HepG2 (cell line): ENCODE data around the gene GANC. TPM values are rescaled to one million over a fixed set of nuclear protein-coding genes. Genes with fewer than 3 reads are reported as not detected.

Experiments
- ATAC-seq: fragments of 200-7000 bp; cut with Tn5 transposase; 3 replicates; pipeline ENCODE4 v1.9.1; 2020; ENCODE audit warnings: mild to moderate bottlenecking, moderate library complexity
- BruUV-seq: library from RNA; stranded (reverse); fragments of 400-500 nt; replicated peaks from 2 replicates; lab custom pipeline; 2021; lab: Mats Ljungman, UMichigan
- CTCF ChIA-PET: fragments of 300-600 bp; formaldehyde crosslinking; extraction: SDS; loops from one replicate; lab custom pipeline; 2021; ENCODE audit warnings: low total read pairs, inconsistent platforms, low intra/inter-chr PET ratio; lab: Yijun Ruan, JAX
- POLR2A ChIA-PET: fragments of 350-600 bp; sonication (Branson Sonifier 250); formaldehyde crosslinking; loops from one replicate; lab custom pipeline; 2020; ENCODE audit warnings: antibody characterized with exemption, inconsistent platforms; lab: Yijun Ruan, JAX
- DNase-seq: peaks from one replicate; pipeline ENCODE4 v3.0.0-alpha.2; 2015; ENCODE audit warnings: low spot score
- FAIRE-seq: peaks from 3 replicates; lab custom pipeline; 2011; peaks lifted over from hg19 to GRCh38; lab: Jason Lieb, UNC
- H2AFZ ChIP-seq: one replicate; pipeline ENCODE4 v1.6.1; 2011; ENCODE audit warnings: low read length, inconsistent platforms
- H3K27ac ChIP-seq: fragments of 300-600 bp; 3 replicates; pipeline ENCODE4 v1.8.0; 2011; ENCODE audit warnings: mixed run types, mild to moderate bottlenecking, mixed read lengths, low read length, inconsistent platforms; ENCODE audit not compliant: insufficient read depth; ENCODE audit errors: extremely low read length
- H3K27me3 ChIP-seq, 2 experiments: fragments of 200-600 bp in 1 of 2; 2 replicates in 1 of 2; 3 replicates in 1 of 2; pipeline versions ENCODE4 v1.6.0 to v1.8.0; 2011; ENCODE audit warnings: low read length in 2 of 2, mild to moderate bottlenecking in 2 of 2, moderate library complexity in 2 of 2, inconsistent platforms in 1 of 2; ENCODE audit not compliant: insufficient read depth in 2 of 2, control insufficient read depth in 1 of 2
- H3K36me3 ChIP-seq, 2 experiments: fragments of 200-600 bp in 1 of 2; replicated peaks in 1 of 2; 2 replicates in 1 of 2; 3 replicates in 1 of 2; pipeline versions ENCODE4 v1.5.1 to v1.8.0; 2011; ENCODE audit warnings: low read length in 2 of 2, inconsistent platforms in 1 of 2; ENCODE audit not compliant: insufficient read depth in 2 of 2, control insufficient read depth in 1 of 2
- H3K4me1 ChIP-seq: 2 replicates; pipeline ENCODE4 v1.5.1; 2012; ENCODE audit warnings: low read length, inconsistent platforms; ENCODE audit not compliant: insufficient read depth
- H3K4me2 ChIP-seq: 2 replicates; pipeline ENCODE4 v1.6.0; 2011; ENCODE audit warnings: low read depth, low read length, inconsistent platforms
- H3K4me3 ChIP-seq, 3 experiments: fragments of 200-600 bp in 1 of 3; sonication (generic), shearing (Covaris generic) in 1 of 3; replicated peaks in 1 of 3; 2 replicates each; pipeline ENCODE4 v1.5.1; 2011 to 2016; ENCODE audit warnings: low read length in 3 of 3, inconsistent platforms in 2 of 3, low read depth in 2 of 3, mild to moderate bottlenecking in 2 of 3, control low read depth in 1 of 3, mixed read lengths in 1 of 3; ENCODE audit not compliant: insufficient read depth in 1 of 3
- H3K79me2 ChIP-seq: one replicate; pipeline ENCODE4 v1.6.1; 2011; ENCODE audit warnings: low read length, inconsistent platforms; ENCODE audit not compliant: insufficient read depth
- H3K9ac ChIP-seq: 2 replicates; pipeline ENCODE4 v1.6.0; 2011; ENCODE audit warnings: mild to moderate bottlenecking, low read depth, low read length, inconsistent platforms; ENCODE audit not compliant: insufficient read depth
- H3K9me3 ChIP-seq: 2 replicates; pipeline ENCODE4 v1.5.1; 2012; ENCODE audit warnings: mild to moderate bottlenecking, low read length
- H4K20me1 ChIP-seq: 2 replicates; pipeline ENCODE4 v1.6.0; 2011; ENCODE audit warnings: inconsistent platforms, mild to moderate bottlenecking, low read length, moderate library complexity; ENCODE audit not compliant: insufficient read depth
- AGO1 ChIP-seq: fragments of 200-400 bp; formaldehyde crosslinking; IDR thresholded peaks from 2 replicates; pipeline ENCODE4 v1.6.1; 2017; ENCODE audit warnings: mild to moderate bottlenecking, low read depth, low read length, moderate library complexity; ENCODE audit not compliant: poor library complexity, severe bottlenecking
- GTF3A ChIP-seq: sonication (generic); formaldehyde crosslinking; conservative IDR thresholded peaks from 2 replicates; pipeline ENCODE4 v1.4.0; 2020; ENCODE audit warnings: mild to moderate bottlenecking, missing genetic modification reagents
- ISL2 ChIP-seq: sonication (generic); formaldehyde crosslinking; IDR thresholded peaks from 2 replicates; pipeline ENCODE4 v1.5.0; 2020; ENCODE audit warnings: missing genetic modification reagents
- PHF5A ChIP-seq: IDR thresholded peaks from one replicate; pipeline ENCODE4 v1.6.1; 2018; ENCODE audit warnings: low read depth, missing genetic modification reagents; ENCODE audit not compliant: unreplicated experiment
- RELA ChIP-seq: sonication (generic); formaldehyde crosslinking; IDR thresholded peaks from 2 replicates; pipeline ENCODE4 v1.4.0; 2020; ENCODE audit warnings: missing genetic modification reagents
- ZNF101 ChIP-seq: sonication (generic); formaldehyde crosslinking; IDR thresholded peaks from 2 replicates; pipeline ENCODE4 v1.4.0; 2020; ENCODE audit warnings: mild to moderate bottlenecking, low read depth, missing genetic modification reagents, borderline replicate concordance
- ZNF136 ChIP-seq: sonication (generic); formaldehyde crosslinking; IDR thresholded peaks from 2 replicates; pipeline ENCODE4 v1.8.1; 2022; ENCODE audit warnings: low read depth, mild to moderate bottlenecking, moderate library complexity, missing genetic modification reagents
- ZNF282 ChIP-seq: fragments of 450-650 bp; IDR thresholded peaks from 2 replicates; pipeline ENCODE4 v1.6.1; 2018; ENCODE audit not compliant: partially characterized antibody
- ZNF670 ChIP-seq: sonication (generic); formaldehyde crosslinking; IDR thresholded peaks from 2 replicates; pipeline ENCODE4 v1.8.0; 2022; ENCODE audit warnings: mild to moderate bottlenecking, missing genetic modification reagents, borderline replicate concordance
- WGBS: methylation state at CpG from one replicate; pipeline ENCODE4 v1.1.6; 2017; ENCODE audit warnings: low lambda C conversion rate; 5-methylcytosine and 5-hydroxymethylcytosine counted together
- in situ Hi-C: cut with HindIII; loops from 2 replicates; pipeline ENCODE4 v1.10.0; 2017; ENCODE audit warnings: low pct_unique_long_range_greater_than_20kb; ENCODE audit not compliant: extremely low pct_ligation_motif_present
- intact Hi-C: fragments of 100-400 bp; cut with micrococcal nuclease; formaldehyde crosslinking; loops from one replicate; pipeline ENCODE4 v1.10.0; 2022; ENCODE audit not compliant: unreplicated experiment
- polyA plus RNA-seq, 8 experiments: library from polyadenylated mRNA; depleted of rRNA in 3 of 8; stranded (reverse) in 7 of 8; unstranded in 1 of 8; fragments of >200 nt; fragmentation: Illumina TruSeq in 4 of 8; extraction: Trizol in 4 of 8; gene quantifications; 2 replicates each; pipeline versions ENCODE4 v1.2.1 to v1.2.3, GENCODE V29; 2011 to 2016; ENCODE audit warnings: low read depth in 4 of 8, missing spikeins in 1 of 8, mixed read lengths in 1 of 8; ENCODE audit not compliant: insufficient read depth in 1 of 8
- total RNA-seq, 5 experiments: library from RNA; depleted of rRNA; stranded (reverse); fragments of >200 nt; fragmentation: Illumina TruSeq; extraction: Trizol; gene quantifications; 2 replicates each; pipeline ENCODE4 v1.2.3, GENCODE V29; 2016; ENCODE audit warnings: low read depth in 1 of 5
- TF ChIP-seq, protein P1 (sequence below): sonication (generic); formaldehyde crosslinking; IDR thresholded peaks from 2 replicates; pipeline ENCODE4 v1.4.0; 2020; ENCODE audit warnings: missing genetic modification reagents
- TF ChIP-seq, protein P2 (sequence below): sonication (generic); formaldehyde crosslinking; conservative IDR thresholded peaks from 2 replicates; pipeline ENCODE4 v1.4.0; 2020; ENCODE audit warnings: missing genetic modification reagents
- TF ChIP-seq, protein P3 (sequence below): sonication (generic); formaldehyde crosslinking; IDR thresholded peaks from 2 replicates; pipeline ENCODE4 v1.8.1; 2023; ENCODE audit warnings: mild to moderate bottlenecking, missing genetic modification reagents, borderline replicate concordance

GANC gene
- total and polyA plus RNA-seq, 2 of the 13 experiments (the other 11 are each of a cell fraction or from before 2014, with no cell fraction given), result 17.0 to 21.0 TPM

DNA sequence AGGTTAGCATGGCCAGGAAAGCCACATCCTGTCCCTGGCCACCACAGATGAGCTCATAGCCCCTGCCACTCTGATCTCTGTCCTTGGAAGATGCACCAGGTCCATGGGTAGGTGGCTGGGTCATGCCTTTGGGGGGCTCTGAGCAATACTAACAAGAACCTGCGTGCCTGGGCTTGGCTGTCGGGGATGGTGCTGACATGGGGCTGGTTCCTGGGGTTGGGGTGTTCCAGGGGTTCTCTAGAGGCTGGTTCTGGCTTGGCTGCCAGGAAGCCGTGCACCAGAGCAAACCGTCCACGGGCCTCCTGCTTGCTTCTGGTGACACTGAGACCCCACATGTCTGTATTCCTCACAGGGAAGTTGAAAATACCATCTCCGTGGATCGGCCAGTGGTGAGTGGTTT lies 130.4 kb downstream of the GANC start:
- Histone ChIP-seq H3K27ac (no peak overlapping the region), H3K9me3 (no peaks in the 10 kb centered on the region), H3K4me2 (no peak overlapping the region), H3K27me3 (no peaks in the 10 kb centered on the region), H3K4me3 (no peak overlapping the region), H3K4me1 (peaks cover 31% of the 10 kb centered on the region)
- ATAC-seq, result no peak
- CTCF ChIA-PET, result no interaction called here
- in situ Hi-C loops, result no loop called here
- no peak for FAIRE-seq
- TF ChIP-seq PHF5A (no peak), ZNF282 (no peak), ZNF136 (no peak), ZNF670 (no peak), ISL2 (CRISPR knock-in tag) (no peak), RELA (CRISPR knock-in tag) (no peak), ZNF101 (CRISPR knock-in tag) (no peak), GTF3A (no peak), AGO1 (no peak)
- TF ChIP-seq, protein P1, sequence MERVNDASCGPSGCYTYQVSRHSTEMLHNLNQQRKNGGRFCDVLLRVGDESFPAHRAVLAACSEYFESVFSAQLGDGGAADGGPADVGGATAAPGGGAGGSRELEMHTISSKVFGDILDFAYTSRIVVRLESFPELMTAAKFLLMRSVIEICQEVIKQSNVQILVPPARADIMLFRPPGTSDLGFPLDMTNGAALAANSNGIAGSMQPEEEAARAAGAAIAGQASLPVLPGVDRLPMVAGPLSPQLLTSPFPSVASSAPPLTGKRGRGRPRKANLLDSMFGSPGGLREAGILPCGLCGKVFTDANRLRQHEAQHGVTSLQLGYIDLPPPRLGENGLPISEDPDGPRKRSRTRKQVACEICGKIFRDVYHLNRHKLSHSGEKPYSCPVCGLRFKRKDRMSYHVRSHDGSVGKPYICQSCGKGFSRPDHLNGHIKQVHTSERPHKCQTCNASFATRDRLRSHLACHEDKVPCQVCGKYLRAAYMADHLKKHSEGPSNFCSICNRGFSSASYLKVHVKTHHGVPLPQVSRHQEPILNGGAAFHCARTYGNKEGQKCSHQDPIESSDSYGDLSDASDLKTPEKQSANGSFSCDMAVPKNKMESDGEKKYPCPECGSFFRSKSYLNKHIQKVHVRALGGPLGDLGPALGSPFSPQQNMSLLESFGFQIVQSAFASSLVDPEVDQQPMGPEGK (CRISPR knock-in tag), result no peak
- TF ChIP-seq, protein P2, sequence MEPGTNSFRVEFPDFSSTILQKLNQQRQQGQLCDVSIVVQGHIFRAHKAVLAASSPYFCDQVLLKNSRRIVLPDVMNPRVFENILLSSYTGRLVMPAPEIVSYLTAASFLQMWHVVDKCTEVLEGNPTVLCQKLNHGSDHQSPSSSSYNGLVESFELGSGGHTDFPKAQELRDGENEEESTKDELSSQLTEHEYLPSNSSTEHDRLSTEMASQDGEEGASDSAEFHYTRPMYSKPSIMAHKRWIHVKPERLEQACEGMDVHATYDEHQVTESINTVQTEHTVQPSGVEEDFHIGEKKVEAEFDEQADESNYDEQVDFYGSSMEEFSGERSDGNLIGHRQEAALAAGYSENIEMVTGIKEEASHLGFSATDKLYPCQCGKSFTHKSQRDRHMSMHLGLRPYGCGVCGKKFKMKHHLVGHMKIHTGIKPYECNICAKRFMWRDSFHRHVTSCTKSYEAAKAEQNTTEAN (CRISPR knock-in tag), result no peak
- TF ChIP-seq, protein P3, sequence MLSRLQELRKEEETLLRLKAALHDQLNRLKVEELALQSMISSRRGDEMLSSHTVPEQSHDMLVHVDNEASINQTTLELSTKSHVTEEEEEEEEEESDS, result no peak
- TF ChIP-seq, all 625 proteins: peak for 0
- POLR2A ChIA-PET, result no interaction called here
- Histone ChIP-seq H4K20me1 (no peaks in the 10 kb centered on the region), H3K9ac (no peak overlapping the region), H3K79me2 (no peaks in the 10 kb centered on the region), H3K36me3 (no peaks in the 10 kb centered on the region), H2AFZ (no peak overlapping the region)
- intact Hi-C loops, result no loop called here
- 99% methylated on average over 7 of the region's 7 CpGs for WGBS
- no TSS peak for BruUV-seq
- no peak for DNase-seq
